Ovary (tissue), 3 donors: ENCODE data around the gene CFAP61.

Source experiments
- CTCF ChIP-seq, 3 donors: fragments of 450-650 bp in 2 of 3; fragments of 200-600 bp in 1 of 3; IDR thresholded peaks; one replicate each; pipeline versions ENCODE4 v1.5.1 to v1.8.0; 2016 to 2022; ENCODE audit warnings: antibody characterized with exemption in 3 of 3, mild to moderate bottlenecking in 1 of 3
- EP300 ChIP-seq: sonication (generic); formaldehyde crosslinking; IDR thresholded peaks from one replicate; pipeline ENCODE4 v1.6.1; 2017; ENCODE audit warnings: antibody characterized with exemption
- POLR2A ChIP-seq: fragments of 450-650 bp; IDR thresholded peaks from one replicate; pipeline ENCODE4 v1.6.1; 2017; ENCODE audit warnings: antibody characterized with exemption, mild to moderate bottlenecking, moderate library complexity
- donor health status: DM: no; HTN: no; CAD: no.

- TF ChIP-seq CTCF (IDR thresholded peaks at IDR 0.05) (no peak), POLR2A (no peak), EP300 (no peak)
Measured at GRCh38 chr20:20407891-20408805, 355.8 kb downstream of the CFAP61 start.
